HT-29 (cell line): Measurements from ENCODE around the gene HERC3. TPM values are rescaled to one million over a fixed set of nuclear protein-coding genes. Genes with fewer than 3 reads are reported as not detected.
A peak's percentile ranks its signal among the peaks of the same experiment; 100 is the strongest.

ENCODE experiments used
- DNase-seq: peaks from one replicate; pipeline ENCODE4 v3.0.0-alpha.2; 2015; ENCODE audit warnings: low spot score
- total RNA-seq: library from RNA; depleted of rRNA; stranded (reverse); fragments of >200 nt; shearing (Covaris generic); gene quantifications from 2 replicates; pipeline ENCODE4 v1.2.3, GENCODE V29; 2014

HERC3 gene
- total RNA-seq, 1 experiment from 2014 or later = 5.0 TPM

DNA sequence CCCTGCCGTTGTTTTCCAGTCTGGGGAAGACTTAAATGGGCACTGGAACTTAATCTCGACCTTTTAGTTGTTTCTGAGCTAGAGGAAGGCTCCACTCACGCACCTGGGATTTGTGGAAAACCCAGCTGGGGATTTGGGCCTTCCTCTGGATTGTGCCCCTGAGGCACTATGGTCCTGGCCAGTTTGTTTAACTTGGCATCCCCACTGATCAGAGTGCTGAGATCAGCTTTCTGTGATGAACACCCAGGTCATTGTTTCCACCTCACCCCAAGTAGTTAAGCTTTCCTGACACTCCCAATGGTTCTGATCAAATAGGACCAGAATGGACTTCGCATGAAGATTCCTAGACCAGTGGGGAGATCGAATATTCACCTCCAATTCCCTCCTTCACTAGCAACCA lies 125.8 kb downstream of the HERC3 start:
- no peak for DNase-seq

DNA sequence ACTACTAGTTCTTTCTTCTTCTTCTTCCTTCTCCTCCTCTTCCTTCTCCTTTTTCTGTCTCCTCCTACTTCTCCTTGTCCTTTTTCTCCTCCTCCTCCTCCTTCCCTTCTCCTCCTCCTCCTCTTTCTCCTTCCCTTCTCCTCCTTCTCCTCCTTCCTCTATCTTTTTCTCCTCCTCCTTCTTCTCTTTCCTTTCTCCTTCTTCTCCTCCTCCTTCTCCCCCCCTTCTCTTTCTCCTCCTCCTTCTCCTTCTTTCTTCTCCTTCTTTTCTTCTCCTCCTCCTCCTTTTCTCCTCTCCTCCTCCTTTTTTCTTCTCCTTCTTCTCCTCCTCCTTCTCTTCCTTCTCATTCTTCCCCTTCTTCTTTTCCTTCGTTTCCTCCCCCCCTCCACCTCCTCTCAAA lies 127.1 kb downstream of the HERC3 start:
- no peak for DNase-seq

DNA sequence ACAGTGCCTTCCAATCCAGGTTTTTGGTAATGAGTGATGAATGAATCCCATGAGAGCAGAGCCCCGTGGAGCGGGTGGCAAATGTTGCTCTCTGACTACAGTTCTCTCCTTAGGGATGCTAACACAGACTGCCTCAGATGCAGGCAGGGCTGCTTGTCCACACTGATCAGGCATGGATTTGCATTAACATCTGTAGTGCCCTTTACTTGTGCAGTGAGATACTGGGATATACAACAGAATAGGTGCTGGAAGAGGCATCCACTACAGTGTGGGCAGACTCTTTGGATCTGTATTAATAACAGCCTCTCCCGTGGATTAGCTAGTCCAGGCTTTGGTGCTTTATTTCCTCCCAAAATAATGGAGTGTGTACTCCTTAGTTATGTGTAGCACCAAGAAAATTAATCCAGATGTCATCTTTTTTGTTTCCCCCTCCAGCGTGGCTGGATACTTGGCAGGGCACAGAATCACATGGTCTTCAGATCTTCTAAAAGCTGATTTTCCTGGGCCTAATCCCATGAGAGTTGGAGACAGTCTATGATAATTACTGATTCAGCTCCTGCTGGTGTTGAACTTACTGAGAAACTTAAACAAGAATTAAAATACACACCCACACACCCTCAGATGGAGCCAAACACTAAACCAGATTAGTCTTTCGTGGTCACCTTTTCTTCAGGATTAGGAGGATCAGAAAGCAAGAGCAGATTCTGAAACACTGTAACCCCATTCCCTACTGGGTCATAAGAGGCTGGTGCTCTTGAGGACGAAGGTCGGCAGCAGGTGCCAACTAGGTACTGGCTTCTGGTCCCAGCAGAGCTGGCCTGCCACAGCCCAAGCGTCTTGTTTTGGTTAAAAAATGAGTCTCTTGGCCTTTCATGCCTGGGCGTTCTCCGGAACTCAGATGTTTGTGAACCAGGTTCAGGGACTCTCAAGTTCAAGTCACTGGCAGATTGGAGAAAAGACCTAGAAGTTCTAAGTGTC lies 128.5 kb downstream of the HERC3 start:
- no peak for DNase-seq

DNA sequence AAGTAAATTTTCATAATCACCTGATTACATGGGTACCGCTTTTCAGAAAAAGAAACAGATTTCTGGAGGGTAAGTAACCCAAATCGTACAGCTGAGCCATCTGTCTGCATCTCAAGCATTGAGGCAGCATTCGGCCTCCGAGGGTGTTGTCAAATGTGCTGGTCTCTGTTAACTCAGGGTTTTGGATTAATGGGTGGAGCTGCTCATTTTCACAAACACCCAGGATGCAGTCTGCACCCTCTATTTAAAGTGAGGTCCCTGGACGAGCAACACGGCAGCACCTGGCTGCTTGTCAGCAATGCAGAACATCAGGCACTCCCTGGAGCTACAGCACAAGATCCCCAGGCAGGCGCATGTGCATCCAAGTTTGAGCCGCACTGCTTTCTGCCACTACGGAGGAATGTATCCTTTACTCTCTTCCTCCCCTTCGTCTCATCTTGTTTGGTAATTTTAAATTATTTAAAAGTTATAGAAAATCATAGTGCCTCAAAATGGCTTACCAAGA lies 130.0 kb downstream of the HERC3 start:
- no peak for DNase-seq

DNA sequence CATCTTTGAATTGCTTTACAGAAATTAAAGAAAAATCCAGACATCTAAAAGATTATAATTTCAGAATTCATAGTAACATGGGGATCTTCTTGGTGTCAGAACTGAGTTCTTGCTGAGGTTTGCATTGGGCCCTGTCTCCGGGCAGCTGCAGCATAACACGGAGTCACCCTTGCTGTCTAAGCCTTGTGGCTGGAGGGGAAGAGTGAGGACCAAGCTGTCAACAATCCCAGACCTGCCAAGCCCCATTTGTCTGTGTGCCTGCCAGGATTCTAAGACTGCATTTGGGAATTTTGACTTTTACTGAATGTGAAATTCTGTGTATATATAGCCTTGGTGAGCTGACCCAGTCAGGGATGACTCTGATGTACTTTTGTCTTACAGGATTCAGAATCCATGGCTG lies 130.5 kb downstream of the HERC3 start:
- no peak for DNase-seq

DNA sequence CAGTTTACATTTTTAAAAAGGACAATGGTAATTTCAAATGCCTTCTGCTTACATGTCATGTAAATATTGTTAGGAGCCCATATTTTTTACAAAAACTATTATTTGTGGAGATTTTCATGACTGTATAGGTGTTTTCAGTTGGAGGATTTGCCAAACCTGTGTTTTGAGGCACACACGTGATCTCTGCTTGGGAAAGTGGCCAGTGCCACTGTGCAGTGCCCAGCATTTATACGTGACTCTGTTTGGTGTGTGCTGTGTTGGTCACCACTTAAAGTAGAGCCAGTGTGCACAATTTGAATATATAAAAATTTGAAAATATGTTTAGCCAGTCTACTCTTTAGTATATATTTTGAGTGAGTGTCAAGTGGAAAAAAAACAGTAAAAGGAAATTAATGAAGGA lies 132.1 kb downstream of the HERC3 start:
- DNase-seq = no peak

DNA sequence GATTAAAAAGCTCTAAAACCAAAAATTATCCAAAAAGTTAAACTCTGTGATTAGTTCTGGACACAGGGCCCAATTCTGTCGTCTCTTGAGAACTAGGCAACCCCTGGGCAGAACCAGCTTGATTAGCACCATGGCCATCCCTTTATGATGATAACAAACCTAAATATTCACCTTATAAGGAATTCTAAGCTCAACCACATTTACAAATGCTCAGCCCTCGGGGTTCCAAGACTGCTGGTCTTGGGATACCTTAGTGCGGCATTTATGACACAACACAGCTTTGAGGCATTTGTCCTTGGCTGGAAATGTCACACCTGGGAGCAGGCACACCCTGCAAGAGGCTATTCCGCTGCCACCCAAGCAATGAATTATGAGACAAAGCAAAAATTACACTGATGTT lies 132.9 kb downstream of the HERC3 start:
- DNase-seq = no peak

DNA sequence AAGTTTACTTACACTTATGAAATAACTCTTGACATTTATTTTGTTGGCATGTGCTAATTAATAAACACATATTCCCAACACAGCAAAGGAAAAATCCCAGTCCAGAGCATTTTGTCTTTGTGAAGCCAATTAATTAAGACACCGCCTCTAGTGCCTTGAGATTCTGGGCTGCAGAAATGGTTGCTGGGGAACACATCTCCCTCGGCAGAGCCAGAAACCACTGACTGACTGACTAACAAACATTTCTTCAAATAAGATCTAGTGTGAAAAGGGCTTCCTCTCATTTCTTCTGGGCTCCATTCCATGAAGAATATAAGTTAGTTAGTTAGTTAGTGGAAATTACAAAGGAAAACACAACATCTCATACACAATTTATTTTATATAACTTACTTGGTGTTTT lies 133.7 kb downstream of the HERC3 start:
- no peak for DNase-seq

DNA sequence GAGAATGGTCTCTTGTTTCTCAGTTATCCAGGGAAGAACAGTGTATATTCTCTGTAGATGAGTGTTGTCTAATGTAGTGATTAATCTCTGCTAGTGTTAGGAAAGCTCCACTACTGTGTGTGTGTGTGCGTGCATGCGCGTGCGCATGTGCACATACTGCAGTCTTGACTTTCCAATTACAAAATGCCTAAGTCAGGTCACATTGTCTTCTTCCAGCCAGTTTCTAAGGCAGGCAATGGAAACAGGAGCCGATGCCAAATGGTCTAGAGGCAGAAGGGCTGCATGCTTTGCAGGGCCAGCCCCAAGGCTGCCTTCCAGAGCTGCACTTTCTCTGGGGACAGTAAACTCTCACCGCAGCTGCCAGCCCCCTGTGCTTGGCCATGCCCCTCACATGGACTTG lies 135.9 kb downstream of the HERC3 start:
- DNase-seq = no peak

DNA sequence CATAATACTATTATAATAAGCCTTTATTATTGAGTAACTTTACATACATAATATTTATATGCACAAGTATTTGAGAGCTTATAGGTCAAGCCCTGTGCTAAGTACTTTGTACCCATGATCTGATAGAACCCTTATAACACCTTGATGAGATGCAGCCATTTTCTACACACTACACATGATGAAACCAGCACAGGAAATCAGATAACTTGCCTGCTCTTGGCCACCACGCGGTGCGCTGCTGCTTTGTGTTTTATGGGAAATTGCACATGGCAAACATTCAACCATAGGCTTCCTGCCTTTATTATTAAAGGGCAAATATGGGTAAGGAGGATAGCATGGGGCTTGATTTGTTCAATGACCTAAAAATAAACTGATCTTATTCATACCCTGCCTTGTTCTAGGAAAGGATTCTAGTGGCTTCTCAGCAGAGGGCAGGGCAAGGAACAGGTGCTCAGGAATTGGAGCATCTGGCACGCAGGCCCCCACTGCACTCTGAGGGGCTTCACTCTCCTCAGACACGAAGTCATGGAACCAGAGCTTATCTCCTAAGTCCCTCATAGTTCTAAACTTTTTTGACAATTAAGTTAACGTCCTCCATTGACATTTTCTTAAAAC lies 137.0 kb downstream of the HERC3 start:
- DNase-seq = no peak

DNA sequence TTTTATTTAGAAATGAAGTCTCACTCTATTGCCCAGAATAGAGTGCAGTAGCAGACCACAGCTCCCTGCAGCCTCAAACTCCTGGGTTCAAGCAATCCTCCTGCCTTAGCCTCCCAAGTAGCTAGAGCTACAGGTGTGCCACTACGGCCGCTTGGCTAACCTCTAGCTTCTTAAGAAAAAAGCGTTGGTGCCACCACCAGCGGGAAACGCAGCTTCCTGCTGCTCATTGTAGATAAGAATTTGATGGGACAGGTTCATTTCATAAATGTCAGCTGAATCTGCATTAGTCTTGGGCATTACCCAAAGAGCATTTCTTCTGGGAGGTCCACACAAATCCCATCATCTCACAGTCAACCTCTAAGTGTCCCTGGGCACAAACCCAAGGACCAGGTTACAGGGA lies 138.5 kb downstream of the HERC3 start:
- no peak for DNase-seq

DNA sequence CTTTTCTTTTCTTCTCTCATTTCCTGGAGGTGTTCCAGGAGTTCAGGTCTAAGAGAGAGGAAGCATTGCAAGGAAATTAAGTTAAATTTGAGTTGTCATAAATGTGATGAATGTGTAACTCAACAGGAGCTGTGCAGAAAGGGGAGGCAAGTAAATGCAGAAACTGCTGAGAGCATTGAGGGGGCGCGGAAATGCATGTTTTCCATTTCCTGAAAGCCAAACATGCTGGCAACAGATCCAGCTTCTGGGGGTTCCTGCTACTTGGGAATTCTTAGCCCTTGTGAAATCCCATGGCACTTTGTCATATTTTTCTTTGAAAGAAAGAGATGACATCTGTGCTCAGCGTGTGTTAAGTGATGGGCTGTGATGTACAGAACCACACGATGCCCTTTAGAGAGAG lies 139.1 kb downstream of the HERC3 start:
- no peak for DNase-seq

DNA sequence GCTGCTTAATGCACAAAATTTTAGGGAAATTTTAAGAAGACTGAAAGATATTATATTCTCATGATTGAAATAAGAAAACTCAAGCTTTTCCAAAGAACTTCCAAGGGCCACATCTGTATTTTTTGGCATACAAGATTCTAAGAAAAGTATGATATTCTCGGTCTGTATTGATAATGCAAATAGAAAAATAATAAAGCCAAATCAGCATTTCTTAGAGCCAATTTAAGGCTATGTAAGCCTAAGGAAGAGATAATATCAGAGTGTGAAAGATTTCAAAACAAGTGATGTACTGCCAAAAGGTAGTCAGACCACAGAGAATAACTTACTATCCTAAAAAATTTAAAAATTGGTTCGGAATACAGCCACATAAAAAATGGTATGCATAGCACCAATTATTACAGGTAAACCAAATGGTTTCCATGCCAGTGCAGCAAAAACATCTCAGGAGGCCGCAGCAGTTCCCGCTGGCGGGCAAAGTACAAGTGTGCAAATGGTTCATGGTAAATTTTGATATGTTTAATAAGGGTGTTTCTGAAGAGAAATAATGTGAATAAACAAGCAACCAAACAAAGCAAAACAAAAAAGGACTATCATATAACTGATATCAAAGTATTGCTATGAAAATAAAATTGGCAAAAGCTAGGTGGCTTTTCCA lies 140.6 kb downstream of the HERC3 start:
- no peak for DNase-seq

DNA sequence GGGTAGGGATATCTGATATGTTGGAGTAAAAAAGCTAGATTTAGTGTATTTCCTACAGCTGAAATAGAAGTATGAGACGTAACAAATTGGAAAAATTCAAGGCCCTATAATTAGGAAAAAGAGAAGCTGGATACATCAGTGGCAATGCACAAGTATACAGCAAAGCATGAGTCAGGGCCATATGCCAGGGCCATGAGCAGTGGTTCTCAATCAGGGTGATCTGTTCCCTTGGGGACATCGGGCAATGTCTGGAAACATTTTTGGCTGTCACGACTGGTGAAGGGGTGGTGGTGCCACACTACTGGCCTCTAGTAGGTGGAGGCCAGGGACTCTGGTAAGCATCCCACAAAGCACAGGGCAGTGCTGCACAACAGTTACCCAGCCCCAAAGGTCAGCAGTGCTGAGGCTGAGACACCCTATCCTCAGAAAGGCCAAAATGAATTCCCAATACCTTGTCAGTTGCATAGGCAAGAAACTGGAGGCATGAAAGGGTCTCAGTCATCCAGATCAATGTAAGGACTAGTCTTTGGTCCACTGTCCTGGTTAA lies 142.2 kb downstream of the HERC3 start:
- no peak for DNase-seq

DNA sequence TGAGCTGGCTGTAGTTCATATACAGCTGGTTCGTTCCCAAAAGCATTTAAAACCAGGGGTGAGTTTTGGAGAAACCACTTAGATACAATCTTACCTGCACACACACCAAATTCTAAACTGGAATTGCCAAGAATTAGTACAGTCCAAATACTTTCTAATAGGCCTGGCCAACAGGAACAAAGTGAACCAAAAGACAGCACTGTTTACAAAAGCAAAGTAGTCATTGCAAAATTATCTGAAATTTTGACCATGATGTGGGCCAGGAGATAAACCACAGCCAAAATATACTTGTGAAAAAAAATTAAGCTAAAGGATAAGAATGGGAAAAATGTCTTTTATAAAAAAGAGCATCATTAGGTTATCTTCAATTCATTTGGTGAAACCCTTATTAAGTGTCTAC lies 143.3 kb downstream of the HERC3 start:
- DNase-seq = no peak

DNA sequence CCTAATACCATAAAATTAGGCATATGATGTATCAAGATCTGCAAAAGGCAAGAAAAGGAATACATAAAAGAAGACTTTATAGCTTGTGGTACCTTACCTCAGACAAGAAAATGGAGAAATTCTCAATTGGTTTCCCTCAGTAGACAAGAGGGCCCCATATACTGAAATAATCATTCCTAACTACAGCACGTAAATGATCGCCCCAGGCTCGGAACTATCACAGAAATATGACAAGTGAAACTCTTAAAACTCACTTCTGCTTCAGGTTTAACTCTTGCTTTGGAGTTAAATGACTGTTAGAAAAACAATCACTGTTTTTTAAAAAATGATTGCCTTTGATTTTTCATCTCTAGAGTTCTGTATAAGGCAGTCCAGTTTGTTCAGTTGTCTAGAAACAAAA lies 144.0 kb downstream of the HERC3 start:
- DNase-seq = no peak

DNA sequence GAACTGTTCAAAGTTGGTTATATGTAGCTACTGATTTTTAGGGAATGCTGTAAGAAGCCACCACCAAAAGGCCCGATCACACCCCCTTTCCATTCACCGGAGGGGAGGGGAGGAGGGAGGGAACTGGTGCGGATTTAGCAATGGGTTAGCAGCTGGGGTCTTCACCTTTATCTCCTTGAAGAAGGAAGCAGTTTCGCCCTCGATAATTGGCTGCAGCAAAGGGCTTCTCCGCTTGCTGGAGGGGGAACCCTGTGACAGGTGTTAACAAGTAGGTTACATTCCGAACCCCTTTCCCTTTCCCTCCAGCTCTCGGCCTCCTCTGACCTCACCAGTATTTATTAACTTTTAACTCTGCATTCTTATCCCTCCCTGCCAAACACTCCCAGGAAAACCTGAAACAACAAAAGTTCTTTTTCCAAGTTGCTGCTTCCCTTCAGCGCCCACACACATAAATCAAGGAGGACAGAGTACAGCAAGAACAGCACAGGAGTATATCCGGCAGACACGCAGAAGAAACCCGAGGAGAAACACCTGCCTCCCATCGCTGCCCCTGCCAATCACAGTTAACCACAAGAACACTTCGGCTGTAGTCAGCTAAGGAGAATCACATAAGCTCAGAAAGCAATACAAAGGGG lies 145.1 kb downstream of the HERC3 start:
- peak; percentile 81 for DNase-seq

DNA sequence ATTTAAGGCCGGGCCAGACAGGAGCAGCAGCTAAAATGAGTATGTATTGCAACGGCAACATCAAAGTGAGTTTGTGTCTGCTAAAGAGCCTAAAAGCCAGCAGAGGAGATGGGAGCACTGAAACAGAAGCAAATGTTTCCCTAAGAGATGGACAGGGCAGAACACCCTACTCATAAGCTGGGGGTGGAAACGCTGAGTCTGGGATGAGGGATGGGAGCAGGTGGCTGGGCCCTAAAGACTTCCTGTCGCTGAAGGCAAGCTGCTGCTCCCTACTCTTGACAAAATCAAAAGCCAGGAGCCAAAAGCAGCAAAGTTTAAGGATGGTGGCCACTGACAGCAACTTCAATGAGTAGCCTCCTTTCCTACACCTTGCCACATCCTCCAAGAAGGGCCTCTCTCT lies 145.9 kb downstream of the HERC3 start:
- no peak for DNase-seq

DNA sequence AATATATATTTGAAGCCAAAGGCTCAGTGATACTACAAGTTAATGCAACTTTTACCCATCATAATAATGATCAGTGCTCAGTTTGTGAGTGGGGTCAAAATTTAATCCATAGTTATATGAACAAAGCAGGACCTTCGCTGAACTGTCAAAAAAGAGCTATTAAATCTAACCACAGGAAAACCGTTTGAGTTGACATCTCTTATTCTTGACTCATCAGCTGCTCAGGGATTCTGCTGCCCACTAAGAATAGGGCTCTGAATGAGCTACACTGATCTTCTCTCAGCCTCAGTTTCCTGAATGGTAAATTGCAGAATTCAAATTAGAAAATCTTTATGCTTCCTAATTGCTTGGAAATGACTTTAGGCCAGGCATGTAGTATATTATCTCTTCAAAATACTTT lies 150.3 kb downstream of the HERC3 start:
- DNase-seq = no peak

DNA sequence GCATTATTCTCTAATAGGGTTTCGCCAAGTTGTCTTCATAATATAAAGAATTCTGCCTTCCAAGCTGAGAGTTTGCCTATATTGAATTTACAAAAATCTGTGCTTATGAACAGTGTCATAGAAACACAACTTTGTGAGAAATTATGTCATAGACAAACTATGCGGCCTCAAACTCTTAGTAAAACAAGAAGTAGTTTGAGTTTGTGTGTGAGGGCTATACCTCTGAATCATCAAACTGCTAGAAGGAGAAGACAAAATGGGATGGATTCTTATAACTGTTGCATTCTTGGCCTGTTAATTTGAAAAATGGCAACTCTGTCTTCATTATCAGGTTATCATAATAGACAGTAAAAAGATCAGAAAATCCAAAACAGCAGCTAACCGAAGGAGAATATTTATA lies 151.4 kb downstream of the HERC3 start:
- no peak for DNase-seq

DNA sequence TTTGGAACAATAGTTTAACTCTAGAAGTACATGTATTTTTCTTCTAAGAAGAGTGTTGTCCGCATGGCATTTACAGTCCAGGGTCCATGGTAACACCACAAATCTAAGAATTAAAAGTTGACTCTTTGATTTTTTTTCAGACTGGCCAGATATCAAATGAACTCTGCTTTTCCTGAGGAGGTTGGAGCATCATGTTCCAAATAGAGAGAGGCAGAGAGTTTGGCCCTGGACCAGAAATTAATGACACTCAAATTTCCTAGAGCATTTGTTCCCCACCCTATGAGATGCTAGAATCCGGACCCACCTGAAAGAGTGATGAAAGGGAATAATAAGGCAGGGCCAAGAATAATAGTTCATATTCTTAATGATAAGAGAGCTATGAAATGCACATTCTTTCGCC lies 152.3 kb downstream of the HERC3 start:
- DNase-seq = no peak

DNA sequence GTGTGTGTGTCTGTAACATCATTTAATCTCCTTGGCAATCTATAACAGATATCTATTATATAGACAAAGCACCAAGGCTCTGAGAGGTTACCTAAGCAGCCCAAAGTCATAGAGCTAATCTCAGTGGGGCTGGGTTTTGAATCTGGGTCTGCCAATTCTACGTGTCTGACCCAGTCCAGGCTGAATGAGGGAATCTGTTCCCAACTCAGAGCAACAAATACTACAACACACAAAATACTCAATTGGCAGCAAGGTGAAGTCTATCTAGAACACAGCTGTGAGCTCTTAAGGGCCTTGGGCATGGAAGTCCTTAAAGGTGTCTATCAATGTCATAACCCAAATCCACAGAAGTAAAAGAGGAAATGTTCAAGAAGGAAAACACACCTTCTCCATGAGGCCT lies 152.9 kb downstream of the HERC3 start:
- DNase-seq = no peak
